Measurements from ENCODE around the gene POC1B.
A peak's percentile ranks its signal among the peaks of the same experiment; 100 is the strongest.
"Not testable (repeated sequence)": the region's sequence is repeated elsewhere in the genome, so short reads cannot be mapped to it uniquely, and the experiment has no call there.

POC1B gene

GRCh38 chr12:89469361-89469760 is 56.5 kb downstream of the POC1B start:
- FAIRE-seq, result peak; percentile 87
- TF ChIP-seq SPI1 (IDR thresholded peaks at IDR 0.05; ENCODE audit: low read depth, low read length), result no peak
- TF ChIP-seq PAX5 (IDR thresholded peaks at IDR 0.05; ENCODE audit: insufficient read depth, low read length, severe bottlenecking), result no peak
- no peak for TF ChIP-seq TAF1 (IDR thresholded peaks at IDR 0.05; ENCODE audit: low read depth, low read length)
- TF ChIP-seq POLR2AphosphoS5 (IDR thresholded peaks at IDR 0.05; ENCODE audit: low read depth, low read length), result no peak
- no peak for TF ChIP-seq POU2F2 (IDR thresholded peaks at IDR 0.05; ENCODE audit: low read depth, low read length)
- no peak for TF ChIP-seq POLR2A (IDR thresholded peaks at IDR 0.05; ENCODE audit: low read depth, low read length)
- no peak for DNase-seq (ENCODE audit: insufficient read length, low spot score)

- FAIRE-seq (peak; percentile 41), DNase-seq (ENCODE audit: insufficient read length, low spot score) (no peak)
- TF ChIP-seq PAX5 (IDR thresholded peaks at IDR 0.05; ENCODE audit: insufficient read depth, low read length, severe bottlenecking) (no peak), POLR2AphosphoS5 (IDR thresholded peaks at IDR 0.05; ENCODE audit: low read depth, low read length) (no peak), SPI1 (IDR thresholded peaks at IDR 0.05; ENCODE audit: low read depth, low read length) (0 out of 2 replicates have a peak, but pooled peaks have one; percentile 11)
Observed at GRCh38 chr12:89468648-89469326, 57.1 kb downstream of the POC1B start.

GRCh38 chr12:89468017-89468416 is 57.8 kb downstream of the POC1B start:
- DNase-seq (ENCODE audit: insufficient read length, low spot score), result no peak
- TF ChIP-seq SPI1 (IDR thresholded peaks at IDR 0.05; ENCODE audit: low read depth, low read length) (no peak), TAF1 (IDR thresholded peaks at IDR 0.05; ENCODE audit: low read depth, low read length) (no peak), POLR2AphosphoS5 (IDR thresholded peaks at IDR 0.05; ENCODE audit: low read depth, low read length) (no peak), POU2F2 (IDR thresholded peaks at IDR 0.05; ENCODE audit: low read depth, low read length) (no peak), POLR2A (IDR thresholded peaks at IDR 0.05; ENCODE audit: low read depth, low read length) (no peak), PAX5 (IDR thresholded peaks at IDR 0.05; ENCODE audit: insufficient read depth, low read length, severe bottlenecking) (no peak)
- FAIRE-seq, result peak; percentile 71

- FAIRE-seq (no peak), DNase-seq (ENCODE audit: insufficient read length, low spot score) (no peak)
- TF ChIP-seq POLR2AphosphoS5 (IDR thresholded peaks at IDR 0.05; ENCODE audit: low read depth, low read length) (no peak), SPI1 (IDR thresholded peaks at IDR 0.05; ENCODE audit: low read depth, low read length) (no peak), POLR2A (IDR thresholded peaks at IDR 0.05; ENCODE audit: low read depth, low read length) (no peak), TAF1 (IDR thresholded peaks at IDR 0.05; ENCODE audit: low read depth, low read length) (no peak), POU2F2 (IDR thresholded peaks at IDR 0.05; ENCODE audit: low read depth, low read length) (no peak), PAX5 (IDR thresholded peaks at IDR 0.05; ENCODE audit: insufficient read depth, low read length, severe bottlenecking) (no peak)
Observed at GRCh38 chr12:89464974-89465592, 60.8 kb downstream of the POC1B start.

GRCh38 chr12:89461649-89462612 is 63.9 kb downstream of the POC1B start:
- FAIRE-seq (no peak), DNase-seq (ENCODE audit: insufficient read length, low spot score) (no peak)
- TF ChIP-seq TAF1 (IDR thresholded peaks at IDR 0.05; ENCODE audit: low read depth, low read length) (no peak), SPI1 (IDR thresholded peaks at IDR 0.05; ENCODE audit: low read depth, low read length) (no peak), POU2F2 (IDR thresholded peaks at IDR 0.05; ENCODE audit: low read depth, low read length) (no peak), POLR2A (IDR thresholded peaks at IDR 0.05; ENCODE audit: low read depth, low read length) (no peak), PAX5 (IDR thresholded peaks at IDR 0.05; ENCODE audit: insufficient read depth, low read length, severe bottlenecking) (no peak), POLR2AphosphoS5 (IDR thresholded peaks at IDR 0.05; ENCODE audit: low read depth, low read length) (no peak)

GRCh38 chr12:89461190-89461589 is 64.7 kb downstream of the POC1B start:
- FAIRE-seq, result no peak
- no peak for TF ChIP-seq POU2F2 (IDR thresholded peaks at IDR 0.05; ENCODE audit: low read depth, low read length)
- no peak for TF ChIP-seq POLR2A (IDR thresholded peaks at IDR 0.05; ENCODE audit: low read depth, low read length)
- no peak for TF ChIP-seq TAF1 (IDR thresholded peaks at IDR 0.05; ENCODE audit: low read depth, low read length)

GRCh38 chr12:89459279-89459678 is 66.6 kb downstream of the POC1B start:
- DNase-seq (ENCODE audit: insufficient read length, low spot score); FAIRE-seq: not testable (repeated sequence)

More at GRCh38 chr12:89461190-89461589, 64.7 kb downstream of the POC1B start:
- DNase-seq (ENCODE audit: insufficient read length, low spot score), result no peak

GRCh38 chr12:89456565-89456964 is 69.3 kb downstream of the POC1B start:
- DNase-seq (ENCODE audit: insufficient read length, low spot score), result no peak
- FAIRE-seq, result no peak
- TF ChIP-seq POU2F2 (IDR thresholded peaks at IDR 0.05; ENCODE audit: low read depth, low read length) (no peak), POLR2A (IDR thresholded peaks at IDR 0.05; ENCODE audit: low read depth, low read length) (no peak), SPI1 (IDR thresholded peaks at IDR 0.05; ENCODE audit: low read depth, low read length) (no peak), PAX5 (IDR thresholded peaks at IDR 0.05; ENCODE audit: insufficient read depth, low read length, severe bottlenecking) (no peak), POLR2AphosphoS5 (IDR thresholded peaks at IDR 0.05; ENCODE audit: low read depth, low read length) (no peak), TAF1 (IDR thresholded peaks at IDR 0.05; ENCODE audit: low read depth, low read length) (no peak)

- FAIRE-seq (no peak), DNase-seq (ENCODE audit: insufficient read length, low spot score) (no peak)
- no peak for TF ChIP-seq TAF1 (IDR thresholded peaks at IDR 0.05; ENCODE audit: low read depth, low read length)
- TF ChIP-seq SPI1 (IDR thresholded peaks at IDR 0.05; ENCODE audit: low read depth, low read length), result no peak
- no peak for TF ChIP-seq POLR2A (IDR thresholded peaks at IDR 0.05; ENCODE audit: low read depth, low read length)
- TF ChIP-seq PAX5 (IDR thresholded peaks at IDR 0.05; ENCODE audit: insufficient read depth, low read length, severe bottlenecking), result no peak
- no peak for TF ChIP-seq POU2F2 (IDR thresholded peaks at IDR 0.05; ENCODE audit: low read depth, low read length)
- no peak for TF ChIP-seq POLR2AphosphoS5 (IDR thresholded peaks at IDR 0.05; ENCODE audit: low read depth, low read length)
Observed at GRCh38 chr12:89454080-89454848, 71.6 kb downstream of the POC1B start.
